HepG2 (cell line): Measurements from ENCODE around the gene IMMT. TPM values are rescaled to one million over a fixed set of nuclear protein-coding genes. Genes with fewer than 3 reads are reported as not detected.

Experiments
- ATAC-seq: fragments of 200-7000 bp; cut with Tn5 transposase; 3 replicates; pipeline ENCODE4 v1.9.1; 2020; ENCODE audit warnings: mild to moderate bottlenecking, moderate library complexity
- BruUV-seq: library from RNA; stranded (reverse); fragments of 400-500 nt; replicated peaks from 2 replicates; lab custom pipeline; 2021; lab: Mats Ljungman, UMichigan
- CTCF ChIA-PET: fragments of 300-600 bp; formaldehyde crosslinking; extraction: SDS; loops from one replicate; lab custom pipeline; 2021; ENCODE audit warnings: low total read pairs, inconsistent platforms, low intra/inter-chr PET ratio; lab: Yijun Ruan, JAX
- POLR2A ChIA-PET: fragments of 350-600 bp; sonication (Branson Sonifier 250); formaldehyde crosslinking; loops from one replicate; lab custom pipeline; 2020; ENCODE audit warnings: antibody characterized with exemption, inconsistent platforms; lab: Yijun Ruan, JAX
- DNase-seq: peaks from one replicate; pipeline ENCODE4 v3.0.0-alpha.2; 2015; ENCODE audit warnings: low spot score
- FAIRE-seq: peaks from 3 replicates; lab custom pipeline; 2011; peaks lifted over from hg19 to GRCh38; lab: Jason Lieb, UNC
- H2AFZ ChIP-seq: one replicate; pipeline ENCODE4 v1.6.1; 2011; ENCODE audit warnings: low read length, inconsistent platforms
- H3K27ac ChIP-seq: fragments of 300-600 bp; 3 replicates; pipeline ENCODE4 v1.8.0; 2011; ENCODE audit warnings: mixed run types, mild to moderate bottlenecking, mixed read lengths, low read length, inconsistent platforms; ENCODE audit not compliant: insufficient read depth; ENCODE audit errors: extremely low read length
- H3K27me3 ChIP-seq, 2 experiments: fragments of 200-600 bp in 1 of 2; 2 replicates in 1 of 2; 3 replicates in 1 of 2; pipeline versions ENCODE4 v1.6.0 to v1.8.0; 2011; ENCODE audit warnings: low read length in 2 of 2, mild to moderate bottlenecking in 2 of 2, moderate library complexity in 2 of 2, inconsistent platforms in 1 of 2; ENCODE audit not compliant: insufficient read depth in 2 of 2, control insufficient read depth in 1 of 2
- H3K36me3 ChIP-seq, 2 experiments: fragments of 200-600 bp in 1 of 2; replicated peaks in 1 of 2; 2 replicates in 1 of 2; 3 replicates in 1 of 2; pipeline versions ENCODE4 v1.5.1 to v1.8.0; 2011; ENCODE audit warnings: low read length in 2 of 2, inconsistent platforms in 1 of 2; ENCODE audit not compliant: insufficient read depth in 2 of 2, control insufficient read depth in 1 of 2
- H3K4me1 ChIP-seq: 2 replicates; pipeline ENCODE4 v1.5.1; 2012; ENCODE audit warnings: low read length, inconsistent platforms; ENCODE audit not compliant: insufficient read depth
- H3K4me2 ChIP-seq: 2 replicates; pipeline ENCODE4 v1.6.0; 2011; ENCODE audit warnings: low read depth, low read length, inconsistent platforms
- H3K4me3 ChIP-seq, 3 experiments: fragments of 200-600 bp in 1 of 3; sonication (generic), shearing (Covaris generic) in 1 of 3; replicated peaks in 1 of 3; 2 replicates each; pipeline ENCODE4 v1.5.1; 2011 to 2016; ENCODE audit warnings: low read length in 3 of 3, inconsistent platforms in 2 of 3, low read depth in 2 of 3, mild to moderate bottlenecking in 2 of 3, control low read depth in 1 of 3, mixed read lengths in 1 of 3; ENCODE audit not compliant: insufficient read depth in 1 of 3
- H3K79me2 ChIP-seq: one replicate; pipeline ENCODE4 v1.6.1; 2011; ENCODE audit warnings: low read length, inconsistent platforms; ENCODE audit not compliant: insufficient read depth
- H3K9ac ChIP-seq: 2 replicates; pipeline ENCODE4 v1.6.0; 2011; ENCODE audit warnings: mild to moderate bottlenecking, low read depth, low read length, inconsistent platforms; ENCODE audit not compliant: insufficient read depth
- H3K9me3 ChIP-seq: 2 replicates; pipeline ENCODE4 v1.5.1; 2012; ENCODE audit warnings: mild to moderate bottlenecking, low read length
- H4K20me1 ChIP-seq: 2 replicates; pipeline ENCODE4 v1.6.0; 2011; ENCODE audit warnings: inconsistent platforms, mild to moderate bottlenecking, low read length, moderate library complexity; ENCODE audit not compliant: insufficient read depth
- AHDC1 ChIP-seq: sonication (generic); formaldehyde crosslinking; IDR thresholded peaks from 2 replicates; pipeline ENCODE4 v1.5.1; 2020; ENCODE audit warnings: mild to moderate bottlenecking, missing genetic modification reagents, borderline replicate concordance
- EZH2 ChIP-seq: conservative IDR thresholded peaks from 2 replicates; pipeline ENCODE4 v1.6.1; 2012; ENCODE audit warnings: mild to moderate bottlenecking, low read depth, low read length, moderate library complexity
- MLXIP ChIP-seq: sonication (generic); formaldehyde crosslinking; IDR thresholded peaks from 2 replicates; pipeline ENCODE4 v1.9.0; 2021; ENCODE audit warnings: missing genetic modification reagents, borderline replicate concordance
- ZNF460 ChIP-seq: sonication (generic); formaldehyde crosslinking; IDR thresholded peaks from 2 replicates; pipeline ENCODE4 v1.5.1; 2020; ENCODE audit warnings: missing genetic modification reagents, mild to moderate bottlenecking, borderline replicate concordance
- ZSCAN25 ChIP-seq: sonication (generic); formaldehyde crosslinking; IDR thresholded peaks from 2 replicates; pipeline ENCODE4 v1.8.0; 2022; ENCODE audit warnings: mild to moderate bottlenecking, missing genetic modification reagents
- WGBS: methylation state at CpG from one replicate; pipeline ENCODE4 v1.1.6; 2017; ENCODE audit warnings: low lambda C conversion rate; 5-methylcytosine and 5-hydroxymethylcytosine counted together
- in situ Hi-C: cut with HindIII; loops from 2 replicates; pipeline ENCODE4 v1.10.0; 2017; ENCODE audit warnings: low pct_unique_long_range_greater_than_20kb; ENCODE audit not compliant: extremely low pct_ligation_motif_present
- intact Hi-C: fragments of 100-400 bp; cut with micrococcal nuclease; formaldehyde crosslinking; loops from one replicate; pipeline ENCODE4 v1.10.0; 2022; ENCODE audit not compliant: unreplicated experiment
- polyA plus RNA-seq, 8 experiments: library from polyadenylated mRNA; depleted of rRNA in 3 of 8; stranded (reverse) in 7 of 8; unstranded in 1 of 8; fragments of >200 nt; fragmentation: Illumina TruSeq in 4 of 8; extraction: Trizol in 4 of 8; gene quantifications; 2 replicates each; pipeline versions ENCODE4 v1.2.1 to v1.2.3, GENCODE V29; 2011 to 2016; ENCODE audit warnings: low read depth in 4 of 8, missing spikeins in 1 of 8, mixed read lengths in 1 of 8; ENCODE audit not compliant: insufficient read depth in 1 of 8
- total RNA-seq, 5 experiments: library from RNA; depleted of rRNA; stranded (reverse); fragments of >200 nt; fragmentation: Illumina TruSeq; extraction: Trizol; gene quantifications; 2 replicates each; pipeline ENCODE4 v1.2.3, GENCODE V29; 2016; ENCODE audit warnings: low read depth in 1 of 5

The IMMT gene
- total and polyA plus RNA-seq, 2 of the 13 experiments (the other 11 are each of a cell fraction or from before 2014, with no cell fraction given): 63.5 to 119 TPM

GRCh38 chr2:86214503-86214832, 19.2 kb upstream of the IMMT start:
- H3K4me3 ChIP-seq: no peak overlapping the region
- ATAC-seq (no peak), DNase-seq (no peak), FAIRE-seq (no peak)
- H3K79me2 ChIP-seq: no peaks in the 10 kb centered on the region
- TF ChIP-seq MLXIP (CRISPR knock-in tag) (no peak), AHDC1 (CRISPR knock-in tag) (no peak), ZNF460 (no peak), EZH2 (no peak), ZSCAN25 (CRISPR knock-in tag) (no peak)
- H3K36me3 ChIP-seq: peaks cover 15 to 41% of the 10 kb centered on the region in 2 experiments
- no peak overlapping the region for H2AFZ ChIP-seq
- H3K27ac ChIP-seq: no peak overlapping the region
- no peak overlapping the region for H3K4me2 ChIP-seq
- intact Hi-C loops: no loop called here
- H3K4me1 ChIP-seq: peaks cover 73% of the 10 kb centered on the region
- 97% methylated on average over 2 of the region's 2 CpGs for WGBS
- in situ Hi-C loops: no loop called here
- ChIA-PET CTCF (no interaction called here), POLR2A (interaction anchor here (1.5 kb wide), 2 partner anchors 15 to 19 kb away, joined by 5 to 6 read pairs; partner anchors contain the start of genes IMMT and MRPL35)
- BruUV-seq: no TSS peak
- no peak overlapping the region for H3K9ac ChIP-seq
- H3K27me3 ChIP-seq: no peaks in the 10 kb centered on the region
- H3K9me3 ChIP-seq: no peaks in the 10 kb centered on the region
- H4K20me1 ChIP-seq: no peaks in the 10 kb centered on the region
